ENCODE results near the gene FAM3C. TPM values are rescaled to one million over a fixed set of nuclear protein-coding genes. Genes with fewer than 3 reads are reported as not detected.
"Not testable (repeated sequence)": the region's sequence is repeated elsewhere in the genome, so short reads cannot be mapped to it uniquely, and the experiment has no call there.

FAM3C gene
- total RNA-seq, 2 experiments from 2014 or later, result 17.2 to 18.3 TPM

DNA sequence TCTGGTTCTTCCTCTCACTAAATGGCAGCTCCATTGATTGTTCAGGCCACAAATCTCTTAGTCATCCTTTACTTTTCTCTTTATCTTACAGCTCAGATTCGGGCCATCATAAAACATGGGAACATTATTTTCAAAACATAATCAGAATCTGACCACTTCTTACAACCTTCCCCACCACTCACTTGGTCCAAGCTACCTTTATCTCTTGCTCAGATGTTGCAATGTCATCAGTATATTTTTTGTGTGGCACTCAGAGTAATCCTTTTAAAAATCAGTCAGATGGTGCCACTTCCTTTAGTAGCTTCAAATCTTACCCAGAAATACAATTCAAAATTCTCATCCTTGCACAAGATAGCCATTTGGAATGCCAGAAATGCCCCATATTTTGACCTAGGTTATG lies 34.5 kb upstream of the FAM3C start:
- H3K27me3 Mint-ChIP-seq, result no peaks in the 10 kb centered on the region
- H3K4me3 Mint-ChIP-seq, result no peak overlapping the region
- H3K36me3 Mint-ChIP-seq, result no peaks in the 10 kb centered on the region
- no peak for DNase-seq
- ChIA-PET CTCF (interaction anchor here (1.0 kb wide), 1 partner anchor 117 kb away, joined by 3 read pairs; no protein-coding TSS in a partner anchor), POLR2A (no interaction called here)
- no peaks in the 10 kb centered on the region for H3K4me1 Mint-ChIP-seq (ENCODE audit: low read depth)
- H3K27ac Mint-ChIP-seq, result no peak overlapping the region
- intact Hi-C loops (cut with micrococcal nuclease), result no loop called here
- no peaks in the 10 kb centered on the region for H3K9me3 Mint-ChIP-seq

DNA sequence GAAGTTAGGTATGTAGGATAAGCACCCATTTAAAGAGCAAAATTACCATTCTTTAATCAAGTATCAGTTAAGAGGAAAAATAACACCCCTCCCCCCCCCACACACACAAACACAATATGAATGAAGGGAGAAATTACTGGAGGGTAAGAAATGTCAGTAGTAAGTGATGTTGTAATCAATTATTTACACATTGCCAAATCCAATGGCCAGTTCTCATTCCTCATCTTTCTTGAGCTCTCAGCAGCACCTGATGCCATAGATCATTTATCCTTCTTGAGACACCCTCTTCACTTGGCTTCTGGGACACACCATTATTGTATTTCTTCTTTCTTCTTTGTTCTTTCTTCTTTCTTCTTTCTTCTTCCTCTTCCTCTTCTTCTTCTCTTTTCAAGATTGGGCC lies 33.7 kb upstream of the FAM3C start:
- DNase-seq, result no peak
- Mint-ChIP-seq H3K36me3 (no peaks in the 10 kb centered on the region), H3K4me1 (ENCODE audit: low read depth) (no peaks in the 10 kb centered on the region), H3K27ac (no peak overlapping the region), H3K4me3 (no peak overlapping the region), H3K9me3 (no peaks in the 10 kb centered on the region), H3K27me3 (peaks cover under 1% of the 10 kb centered on the region)
- CTCF ChIA-PET, result no interaction called here
- intact Hi-C loops (cut with micrococcal nuclease), result no loop called here
- POLR2A ChIA-PET, result no interaction called here

GRCh38 chr7:121428855-121429489 lies 32.9 kb upstream of the FAM3C start:
- H3K27me3 Mint-ChIP-seq, result peaks cover 5% of the 10 kb centered on the region
- intact Hi-C loops (cut with micrococcal nuclease), result no loop called here
- H3K27ac Mint-ChIP-seq, result no peak overlapping the region
- no peak for DNase-seq
- no peak overlapping the region for H3K4me3 Mint-ChIP-seq
- H3K4me1 Mint-ChIP-seq (ENCODE audit: low read depth), result no peaks in the 10 kb centered on the region
- CTCF ChIA-PET, result interaction anchor here (1.0 kb wide), 1 partner anchor 118 kb away, joined by 3 read pairs; no protein-coding TSS in a partner anchor
- no peaks in the 10 kb centered on the region for H3K36me3 Mint-ChIP-seq
- POLR2A ChIA-PET, result no interaction called here
- no peaks in the 10 kb centered on the region for H3K9me3 Mint-ChIP-seq

DNA sequence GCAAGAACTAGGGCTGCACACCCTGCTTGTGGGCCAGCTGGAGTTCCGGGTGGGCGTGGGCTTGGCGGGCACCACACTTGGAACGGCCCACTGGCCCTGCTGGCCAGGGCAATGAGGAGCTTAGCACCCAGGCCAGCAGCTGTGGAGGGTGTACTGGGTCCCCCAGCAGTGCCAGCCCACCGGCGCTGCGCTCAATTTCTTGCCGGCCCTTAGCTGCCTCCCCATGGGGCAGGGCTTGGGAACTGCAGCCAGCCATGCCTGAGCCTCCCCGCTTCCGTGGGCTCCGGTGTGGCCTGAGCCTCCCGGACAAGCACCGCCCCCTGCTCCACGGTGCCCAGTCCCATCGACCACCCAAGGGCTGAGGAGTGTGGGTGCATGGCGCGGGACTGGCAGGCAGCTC lies 25.6 kb upstream of the FAM3C start:
- H3K36me3 Mint-ChIP-seq; CTCF ChIA-PET; H3K9me3 Mint-ChIP-seq; H3K27me3 Mint-ChIP-seq; H3K27ac Mint-ChIP-seq; POLR2A ChIA-PET; H3K4me1 Mint-ChIP-seq (ENCODE audit: low read depth); H3K4me3 Mint-ChIP-seq; DNase-seq; intact Hi-C loops (cut with micrococcal nuclease): not testable (repeated sequence)

- H3K4me1 Mint-ChIP-seq (ENCODE audit: low read depth), result no peaks in the 10 kb centered on the region
- DNase-seq, result no peak
- H3K36me3 Mint-ChIP-seq, result no peaks in the 10 kb centered on the region
- ChIA-PET CTCF (no interaction called here), POLR2A (no interaction called here)
- intact Hi-C loops (cut with micrococcal nuclease), result no loop called here
- no peak overlapping the region for H3K4me3 Mint-ChIP-seq
- H3K27ac Mint-ChIP-seq, result no peak overlapping the region
- H3K9me3 Mint-ChIP-seq, result no peaks in the 10 kb centered on the region
- H3K27me3 Mint-ChIP-seq, result peaks cover 5% of the 10 kb centered on the region
Measured at GRCh38 chr7:121420976-121421375, 24.9 kb upstream of the FAM3C start.

GRCh38 chr7:121419201-121420148 lies 23.4 kb upstream of the FAM3C start:
- Mint-ChIP-seq H3K36me3 (no peaks in the 10 kb centered on the region), H3K4me3 (no peak overlapping the region), H3K27ac (no peak overlapping the region), H3K4me1 (ENCODE audit: low read depth) (no peaks in the 10 kb centered on the region), H3K27me3 (peaks cover 1% of the 10 kb centered on the region), H3K9me3 (no peaks in the 10 kb centered on the region)
- no peak for DNase-seq
- CTCF ChIA-PET, result no interaction called here
- POLR2A ChIA-PET, result no interaction called here
- intact Hi-C loops (cut with micrococcal nuclease), result no loop called here

DNA sequence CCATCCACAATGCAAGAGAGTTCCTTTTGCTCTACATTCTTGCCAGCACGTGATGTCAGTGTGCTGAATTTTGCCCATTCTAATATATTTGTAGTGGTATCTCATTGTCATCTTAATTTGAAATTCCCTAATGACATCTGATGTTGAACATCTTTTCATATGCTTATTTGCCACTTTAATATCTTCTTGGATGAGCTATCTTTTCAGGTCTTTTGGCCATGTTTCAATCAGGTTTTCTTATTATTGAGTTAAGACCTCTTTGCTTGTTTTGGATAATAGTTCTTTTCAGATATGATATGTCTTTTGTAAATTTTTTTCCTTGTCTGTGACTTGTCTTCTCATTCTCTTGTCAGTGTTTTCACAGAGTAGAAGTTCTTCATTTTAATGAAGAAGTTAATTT lies 20.4 kb upstream of the FAM3C start:
- no peaks in the 10 kb centered on the region for H3K4me1 Mint-ChIP-seq (ENCODE audit: low read depth)
- H3K27me3 Mint-ChIP-seq, result peaks cover 7% of the 10 kb centered on the region
- ChIA-PET CTCF (no interaction called here), POLR2A (interaction anchor here (0.8 kb wide), 1 partner anchor 20 kb away, joined by 3 read pairs; the partner anchor contains the start of gene FAM3C)
- H3K4me3 Mint-ChIP-seq, result no peak overlapping the region
- H3K27ac Mint-ChIP-seq, result no peak overlapping the region
- no peaks in the 10 kb centered on the region for H3K9me3 Mint-ChIP-seq
- no peak for DNase-seq
- intact Hi-C loops (cut with micrococcal nuclease), result no loop called here
- no peaks in the 10 kb centered on the region for H3K36me3 Mint-ChIP-seq

DNA sequence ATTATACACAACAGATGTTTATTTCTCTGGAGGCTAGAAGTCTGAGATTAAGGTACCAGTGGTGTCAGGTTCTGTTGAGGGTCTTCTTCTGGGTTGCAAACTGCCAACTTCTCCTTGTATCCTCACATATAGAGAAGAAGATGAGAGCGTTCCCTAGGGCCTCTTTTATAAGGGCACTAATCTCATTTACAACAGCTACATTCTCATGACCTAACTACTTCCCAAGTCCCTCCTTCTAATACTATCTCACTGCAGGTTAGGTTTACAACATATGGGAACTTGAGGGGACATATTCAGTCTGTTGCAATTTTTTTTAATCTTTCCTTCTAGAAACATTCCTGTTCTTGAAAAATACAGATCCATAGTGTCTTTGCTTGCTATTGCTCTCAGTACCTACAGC lies 18.3 kb upstream of the FAM3C start:
- DNase-seq, result no peak
- intact Hi-C loops (cut with micrococcal nuclease), result no loop called here
- POLR2A ChIA-PET, result no interaction called here
- no peaks in the 10 kb centered on the region for H3K9me3 Mint-ChIP-seq
- CTCF ChIA-PET, result no interaction called here
- no peak overlapping the region for H3K4me3 Mint-ChIP-seq
- H3K4me1 Mint-ChIP-seq (ENCODE audit: low read depth), result peaks cover 4% of the 10 kb centered on the region
- H3K36me3 Mint-ChIP-seq, result no peaks in the 10 kb centered on the region
- peaks cover 12% of the 10 kb centered on the region for H3K27me3 Mint-ChIP-seq
- no peak overlapping the region for H3K27ac Mint-ChIP-seq

- Mint-ChIP-seq H3K4me3 (no peak overlapping the region), H3K9me3 (no peaks in the 10 kb centered on the region), H3K27me3 (peaks cover 13% of the 10 kb centered on the region), H3K36me3 (no peaks in the 10 kb centered on the region), H3K27ac (no peak overlapping the region), H3K4me1 (ENCODE audit: low read depth) (peaks cover 4% of the 10 kb centered on the region)
- ChIA-PET POLR2A (no interaction called here), CTCF (no interaction called here)
- intact Hi-C loops (cut with micrococcal nuclease), result no loop called here
- DNase-seq, result no peak
Measured at GRCh38 chr7:121411597-121411979, 15.5 kb upstream of the FAM3C start.

DNA sequence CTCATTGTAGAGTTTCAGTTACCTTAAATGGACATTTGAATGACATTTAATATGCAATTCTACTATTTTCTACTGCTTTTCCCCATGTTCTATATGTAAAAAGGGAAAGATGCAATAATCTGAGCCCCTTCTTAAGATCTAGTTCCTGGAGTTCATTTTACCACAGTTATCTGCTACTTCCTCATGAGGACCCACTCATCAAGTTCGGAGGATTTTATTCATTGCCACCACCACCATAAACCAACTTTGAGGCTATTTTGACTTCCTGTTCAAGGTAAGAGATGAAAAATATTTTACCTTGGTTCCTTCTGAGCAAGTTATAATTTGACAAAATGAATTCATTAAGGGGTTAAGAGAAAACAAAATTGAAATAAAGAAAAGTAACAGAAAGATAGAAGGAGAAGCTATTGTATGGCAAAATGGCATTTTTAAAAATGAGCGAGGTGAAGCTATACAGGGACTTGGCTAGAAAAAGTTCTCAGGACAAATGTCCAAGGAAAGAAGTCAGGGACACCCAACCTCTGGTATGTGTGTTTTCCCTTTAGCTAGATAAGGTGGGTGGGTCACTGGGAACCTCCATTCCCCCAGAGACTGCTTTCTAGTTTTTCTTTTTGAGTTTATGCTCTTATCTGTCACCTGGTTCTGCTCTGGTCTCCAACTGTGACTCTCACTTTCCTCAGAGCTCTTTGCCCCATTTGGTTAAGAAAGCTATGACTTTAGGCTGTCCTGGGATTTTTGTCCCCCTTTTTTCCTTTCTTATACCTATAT lies 14.9 kb upstream of the FAM3C start:
- intact Hi-C loops (cut with micrococcal nuclease), result no loop called here
- ChIA-PET CTCF (interaction anchor here (0.7 kb wide), 1 partner anchor 15 kb away, joined by 3 read pairs; no protein-coding TSS in a partner anchor), POLR2A (no interaction called here)
- no peak for DNase-seq
- Mint-ChIP-seq H3K36me3 (no peaks in the 10 kb centered on the region), H3K9me3 (no peaks in the 10 kb centered on the region), H3K27ac (no peak overlapping the region), H3K4me1 (ENCODE audit: low read depth) (peaks cover 4% of the 10 kb centered on the region), H3K27me3 (peaks cover 13% of the 10 kb centered on the region), H3K4me3 (no peak overlapping the region)

- Mint-ChIP-seq H3K4me3 (no peak overlapping the region), H3K27me3 (peaks cover 9% of the 10 kb centered on the region), H3K9me3 (no peaks in the 10 kb centered on the region), H3K4me1 (ENCODE audit: low read depth) (peaks cover 7% of the 10 kb centered on the region), H3K36me3 (no peaks in the 10 kb centered on the region), H3K27ac (no peak overlapping the region)
- intact Hi-C loops (cut with micrococcal nuclease), result no loop called here
- POLR2A ChIA-PET, result no interaction called here
- CTCF ChIA-PET, result no interaction called here
- no peak for DNase-seq
Measured at GRCh38 chr7:121406944-121407343, 10.8 kb upstream of the FAM3C start.

GRCh38 chr7:121406461-121406860 lies 10.4 kb upstream of the FAM3C start:
- H3K4me3 Mint-ChIP-seq, result no peak overlapping the region
- DNase-seq, result no peak
- no peaks in the 10 kb centered on the region for H3K9me3 Mint-ChIP-seq
- H3K27ac Mint-ChIP-seq, result no peak overlapping the region
- H3K36me3 Mint-ChIP-seq, result no peaks in the 10 kb centered on the region
- POLR2A ChIA-PET, result no interaction called here
- peaks cover 7% of the 10 kb centered on the region for H3K4me1 Mint-ChIP-seq (ENCODE audit: low read depth)
- intact Hi-C loops (cut with micrococcal nuclease), result no loop called here
- H3K27me3 Mint-ChIP-seq, result peaks cover 5% of the 10 kb centered on the region
- CTCF ChIA-PET, result interaction anchor here (1.3 kb wide), 1 partner anchor 10 kb away, joined by 6 read pairs; the partner anchor contains the start of gene FAM3C

All from activated CD4-positive, alpha-beta memory T cell treated with anti-CD3 and anti-CD28 coated beads for 36 hours (primary cell).